ENCODE data around the gene PRKCE.

PRKCE gene

GRCh38 chr2:45768208-45768607 is 116.7 kb downstream of the PRKCE start:
- no peak for DNase-seq (ENCODE audit: insufficient read length)
- TF ChIP-seq TAF1 (IDR thresholded peaks at IDR 0.05; ENCODE audit: borderline replicate concordance, low read depth, low read length) (no peak), POLR2A (IDR thresholded peaks at IDR 0.05; ENCODE audit: low read depth, low read length) (no peak), POLR2AphosphoS5 (IDR thresholded peaks at IDR 0.05; ENCODE audit: low read depth, low read length) (no peak)
- no peak for FAIRE-seq

- no peak for FAIRE-seq
- TF ChIP-seq POLR2A (IDR thresholded peaks at IDR 0.05; ENCODE audit: low read depth, low read length) (no peak), POLR2AphosphoS5 (IDR thresholded peaks at IDR 0.05; ENCODE audit: low read depth, low read length) (no peak), TAF1 (IDR thresholded peaks at IDR 0.05; ENCODE audit: borderline replicate concordance, low read depth, low read length) (no peak)
- no peak for DNase-seq (ENCODE audit: insufficient read length)
Measured at GRCh38 chr2:45769056-45769455, 117.6 kb downstream of the PRKCE start.

DNA sequence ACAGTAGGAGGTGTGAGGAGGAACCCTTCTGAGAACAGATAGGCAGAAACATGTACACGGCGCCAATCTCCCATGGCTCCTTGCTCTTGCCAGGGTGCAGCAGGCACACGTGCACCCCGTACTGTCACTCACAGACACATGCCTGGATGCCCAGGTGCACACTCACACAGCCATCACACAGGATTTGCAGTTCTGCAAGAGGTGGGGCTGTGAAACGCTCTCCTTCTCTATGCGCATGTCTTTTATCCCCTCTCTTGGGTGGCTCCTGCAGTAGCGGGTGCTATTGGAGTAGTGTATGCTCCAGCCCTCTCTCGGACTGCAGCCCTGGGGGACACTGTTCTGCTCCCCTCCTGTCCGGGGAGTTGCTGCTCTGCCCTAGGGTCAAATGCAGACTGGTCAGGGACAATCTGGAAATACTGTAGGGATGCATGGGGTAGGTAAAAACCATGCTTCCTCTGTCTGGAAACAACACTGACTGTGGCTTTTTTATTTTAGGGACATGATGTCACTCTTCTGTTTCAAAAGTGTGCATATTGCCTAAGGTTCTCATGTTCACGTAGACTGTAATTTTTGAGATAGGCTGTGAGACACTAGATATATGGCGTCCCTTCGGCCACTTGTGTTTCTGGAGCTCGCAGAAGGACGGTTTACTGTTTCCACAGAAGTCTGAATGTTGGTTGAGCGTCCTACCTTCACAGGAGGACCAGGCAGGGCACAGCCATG is 118.5 kb downstream of the PRKCE start:
- FAIRE-seq (no peak), DNase-seq (ENCODE audit: insufficient read length) (no peak)
- TF ChIP-seq TAF1 (IDR thresholded peaks at IDR 0.05; ENCODE audit: borderline replicate concordance, low read depth, low read length), result no peak
- no peak for TF ChIP-seq POLR2A (IDR thresholded peaks at IDR 0.05; ENCODE audit: low read depth, low read length)
- TF ChIP-seq POLR2AphosphoS5 (IDR thresholded peaks at IDR 0.05; ENCODE audit: low read depth, low read length), result no peak

- FAIRE-seq (no peak), DNase-seq (ENCODE audit: insufficient read length) (no peak)
- TF ChIP-seq POLR2AphosphoS5 (IDR thresholded peaks at IDR 0.05; ENCODE audit: low read depth, low read length), result no peak
- no peak for TF ChIP-seq TAF1 (IDR thresholded peaks at IDR 0.05; ENCODE audit: borderline replicate concordance, low read depth, low read length)
- no peak for TF ChIP-seq POLR2A (IDR thresholded peaks at IDR 0.05; ENCODE audit: low read depth, low read length)
Measured at GRCh38 chr2:45770811-45771210, 119.3 kb downstream of the PRKCE start.

DNA sequence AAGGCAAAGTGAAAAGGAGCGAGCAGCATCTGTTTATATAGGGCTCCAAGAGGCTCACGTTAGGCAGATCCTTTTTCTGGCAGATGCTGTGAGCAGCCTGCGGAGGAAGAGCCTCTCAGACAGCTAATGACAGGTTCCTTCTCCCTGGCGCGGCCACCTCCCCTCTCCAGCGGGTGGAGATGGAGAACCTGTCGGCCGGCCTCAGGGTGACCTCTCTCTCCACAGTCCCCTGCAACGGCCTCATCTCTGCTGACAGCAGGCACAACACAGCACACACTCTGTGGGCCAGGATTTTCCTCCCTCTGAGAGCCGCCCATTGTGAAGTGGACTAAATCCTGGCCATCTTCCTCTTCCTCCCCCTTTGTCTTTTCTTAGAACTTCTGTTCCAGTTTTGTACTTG is 119.8 kb downstream of the PRKCE start:
- no peak for FAIRE-seq
- no peak for DNase-seq (ENCODE audit: insufficient read length)

DNA sequence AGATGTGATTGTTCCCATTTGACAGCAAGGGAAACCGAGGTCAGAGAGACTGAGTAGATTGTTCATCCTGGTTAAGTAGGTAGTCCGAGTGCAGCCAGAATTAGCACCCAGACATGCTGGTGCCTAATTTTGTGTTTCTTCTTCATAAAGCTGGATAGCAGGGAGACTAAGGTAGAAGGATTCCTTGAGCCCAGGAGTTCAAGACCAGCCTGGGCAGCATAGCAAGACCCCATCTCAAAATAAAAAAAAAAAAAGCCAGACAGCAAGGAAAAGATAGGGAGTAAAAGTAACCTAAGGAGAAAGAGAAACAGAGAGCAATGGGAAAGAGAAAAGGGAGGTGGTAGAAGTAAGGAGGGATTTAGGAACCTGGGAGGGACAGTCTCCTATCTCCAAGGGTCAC is 120.6 kb downstream of the PRKCE start:
- DNase-seq (ENCODE audit: insufficient read length), result no peak
- FAIRE-seq, result no peak
- no peak for TF ChIP-seq POLR2AphosphoS5 (IDR thresholded peaks at IDR 0.05; ENCODE audit: low read depth, low read length)
- no peak for TF ChIP-seq POLR2A (IDR thresholded peaks at IDR 0.05; ENCODE audit: low read depth, low read length)
- TF ChIP-seq TAF1 (IDR thresholded peaks at IDR 0.05; ENCODE audit: borderline replicate concordance, low read depth, low read length), result no peak

More for the DNA sequence above, 119.8 kb downstream of the PRKCE start:
- no peak for TF ChIP-seq TAF1 (IDR thresholded peaks at IDR 0.05; ENCODE audit: borderline replicate concordance, low read depth, low read length)
- TF ChIP-seq POLR2A (IDR thresholded peaks at IDR 0.05; ENCODE audit: low read depth, low read length), result no peak
- TF ChIP-seq POLR2AphosphoS5 (IDR thresholded peaks at IDR 0.05; ENCODE audit: low read depth, low read length), result no peak

DNA sequence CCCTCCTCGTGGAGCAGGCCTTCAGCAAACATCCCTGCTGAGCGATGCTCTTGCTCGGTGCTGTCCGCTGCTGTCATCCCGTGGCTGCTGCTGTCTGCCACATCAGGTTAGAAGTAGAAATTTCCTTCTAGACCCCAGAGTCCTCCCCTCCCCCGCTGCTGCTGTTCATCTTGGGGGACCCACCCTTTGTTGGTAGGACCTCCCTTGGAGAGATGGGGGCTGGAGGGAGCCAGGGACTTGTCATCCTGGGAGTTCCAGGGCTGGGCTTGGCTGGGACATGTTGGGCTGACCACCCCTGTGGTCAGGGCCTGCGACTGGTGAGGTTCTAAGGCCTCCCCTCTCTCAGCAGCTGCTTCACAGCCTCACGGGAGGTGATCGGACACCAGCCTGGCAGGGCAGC is 122.4 kb downstream of the PRKCE start:
- TF ChIP-seq TAF1 (IDR thresholded peaks at IDR 0.05; ENCODE audit: borderline replicate concordance, low read depth, low read length) (no peak), POLR2A (IDR thresholded peaks at IDR 0.05; ENCODE audit: low read depth, low read length) (no peak), POLR2AphosphoS5 (IDR thresholded peaks at IDR 0.05; ENCODE audit: low read depth, low read length) (no peak)
- no peak for DNase-seq (ENCODE audit: insufficient read length)
- FAIRE-seq, result no peak

DNA sequence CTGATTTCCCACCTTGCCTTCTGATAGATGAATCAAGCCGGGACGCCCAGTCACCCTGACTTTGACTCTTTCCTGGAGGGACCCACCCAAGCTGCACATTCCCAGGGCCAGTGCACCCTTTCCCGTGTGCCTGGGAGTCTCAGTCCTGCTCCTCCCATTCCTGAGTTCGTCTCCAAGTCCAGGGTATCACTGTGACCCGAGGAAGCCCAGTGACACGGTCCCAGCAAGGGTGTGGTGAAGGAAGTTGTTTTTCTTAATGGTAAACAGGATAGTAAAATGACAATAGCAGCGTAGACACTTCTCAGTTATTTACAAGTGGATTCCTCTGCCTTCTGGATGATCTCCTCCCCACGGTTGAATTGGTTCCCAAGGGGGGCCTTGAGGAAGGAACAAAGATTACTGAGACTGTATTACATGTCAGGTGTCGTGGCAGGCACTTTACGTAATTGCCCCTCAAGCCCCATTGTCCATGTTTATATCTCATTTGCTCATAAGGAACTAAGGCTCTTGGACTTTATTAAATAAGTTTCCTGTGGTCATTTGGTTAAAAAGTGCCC is 123.3 kb downstream of the PRKCE start:
- TF ChIP-seq POLR2A (IDR thresholded peaks at IDR 0.05; ENCODE audit: low read depth, low read length), result no peak
- no peak for TF ChIP-seq POLR2AphosphoS5 (IDR thresholded peaks at IDR 0.05; ENCODE audit: low read depth, low read length)
- TF ChIP-seq TAF1 (IDR thresholded peaks at IDR 0.05; ENCODE audit: borderline replicate concordance, low read depth, low read length), result no peak
- FAIRE-seq, result no peak
- DNase-seq (ENCODE audit: insufficient read length), result no peak

- DNase-seq (ENCODE audit: insufficient read length), result no peak
- TF ChIP-seq TAF1 (IDR thresholded peaks at IDR 0.05; ENCODE audit: borderline replicate concordance, low read depth, low read length), result no peak
- no peak for TF ChIP-seq POLR2A (IDR thresholded peaks at IDR 0.05; ENCODE audit: low read depth, low read length)
- TF ChIP-seq POLR2AphosphoS5 (IDR thresholded peaks at IDR 0.05; ENCODE audit: low read depth, low read length), result no peak
- FAIRE-seq, result no peak
Measured at GRCh38 chr2:45776160-45776955, 124.9 kb downstream of the PRKCE start.

DNA sequence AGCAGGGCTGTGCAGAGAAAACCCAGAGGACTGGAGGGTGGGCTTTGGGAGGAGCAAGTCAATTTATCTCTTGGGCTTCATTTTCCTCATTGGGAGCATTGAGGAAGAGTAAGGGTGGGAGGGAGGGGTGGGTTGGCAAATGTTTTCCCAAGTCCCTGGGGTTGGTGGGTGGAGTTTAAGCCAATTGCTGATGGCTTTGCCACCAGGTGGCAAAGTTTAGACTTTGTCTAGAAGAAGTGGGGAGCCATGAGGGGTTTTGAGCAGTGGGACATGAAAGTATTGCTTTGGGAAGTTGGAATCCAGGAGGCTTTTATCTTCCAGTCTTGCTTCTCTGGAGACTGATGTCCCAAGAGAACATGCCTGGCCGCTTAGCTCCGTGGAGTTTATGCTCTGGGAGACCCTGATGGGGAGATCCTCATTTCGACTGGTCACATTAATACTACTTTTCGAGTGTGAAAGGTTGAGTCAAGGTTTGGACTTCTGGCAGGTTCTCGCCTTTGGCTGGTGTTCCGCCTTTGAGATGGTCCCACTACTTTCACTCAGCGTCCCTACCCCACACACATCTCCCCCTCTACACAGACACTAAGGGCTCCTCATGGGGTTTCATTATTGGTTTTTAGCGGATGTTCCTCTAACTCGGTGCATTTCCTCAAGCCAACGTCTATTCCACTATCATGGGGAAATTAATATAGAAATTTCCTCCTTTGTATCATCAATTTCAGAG is 126.7 kb downstream of the PRKCE start:
- DNase-seq (ENCODE audit: insufficient read length) (no peak), FAIRE-seq (no peak)
- no peak for TF ChIP-seq TAF1 (IDR thresholded peaks at IDR 0.05; ENCODE audit: borderline replicate concordance, low read depth, low read length)
- TF ChIP-seq POLR2AphosphoS5 (IDR thresholded peaks at IDR 0.05; ENCODE audit: low read depth, low read length), result no peak
- TF ChIP-seq POLR2A (IDR thresholded peaks at IDR 0.05; ENCODE audit: low read depth, low read length), result no peak

DNA sequence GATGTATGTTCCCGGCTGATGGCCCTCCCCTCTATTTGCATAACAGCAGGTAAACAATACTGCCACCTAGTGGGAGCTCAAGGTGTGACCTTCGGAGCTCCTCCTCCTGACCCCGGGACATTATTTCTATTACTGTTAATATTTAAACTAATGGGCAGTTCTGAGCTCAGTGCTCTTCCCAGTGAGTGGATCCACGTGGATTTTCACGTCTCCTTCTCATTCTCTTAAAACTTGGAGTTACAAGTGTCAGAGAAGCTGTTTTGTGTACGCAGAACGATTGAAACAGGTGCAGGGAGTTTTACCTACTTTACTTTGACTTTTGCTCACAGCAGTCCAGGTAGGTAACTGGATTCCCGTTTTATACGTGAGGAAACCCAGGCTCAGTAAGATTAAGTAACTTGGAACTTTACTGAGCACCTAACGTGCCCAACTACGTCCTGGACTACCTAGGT is 127.3 kb downstream of the PRKCE start:
- peak; percentile 39 for DNase-seq (ENCODE audit: insufficient read length)
- no peak for FAIRE-seq
- TF ChIP-seq POLR2A (IDR thresholded peaks at IDR 0.05; ENCODE audit: low read depth, low read length) (no peak), TAF1 (IDR thresholded peaks at IDR 0.05; ENCODE audit: borderline replicate concordance, low read depth, low read length) (no peak), POLR2AphosphoS5 (IDR thresholded peaks at IDR 0.05; ENCODE audit: low read depth, low read length) (no peak)
